GM19438 (cell line): ENCODE results near the gene SORCS2.

ENCODE experiments used
- ATAC-seq: cut with Tn5 transposase; IDR thresholded peaks from one replicate; pipeline ENCODE4 v1.9.1; 2021; ENCODE audit warnings: low read depth; ENCODE audit not compliant: unreplicated experiment

The SORCS2 gene

GRCh38 chr4:7679406-7680040, 487.2 kb downstream of the SORCS2 start:
- no peak for ATAC-seq

GRCh38 chr4:7680106-7680505, 487.8 kb downstream of the SORCS2 start:
- ATAC-seq = no peak

GRCh38 chr4:7680731-7681130, 488.4 kb downstream of the SORCS2 start:
- ATAC-seq = no peak

GRCh38 chr4:7683126-7683703, 490.9 kb downstream of the SORCS2 start:
- ATAC-seq = no peak

- no peak for ATAC-seq
Observed at GRCh38 chr4:7684294-7684693, 492.0 kb downstream of the SORCS2 start.

GRCh38 chr4:7686070-7686870, 493.9 kb downstream of the SORCS2 start:
- ATAC-seq = no peak

GRCh38 chr4:7687006-7687405, 494.7 kb downstream of the SORCS2 start:
- no peak for ATAC-seq

GRCh38 chr4:7687796-7688195, 495.5 kb downstream of the SORCS2 start:
- no peak for ATAC-seq

GRCh38 chr4:7689773-7690693, 497.7 kb downstream of the SORCS2 start:
- ATAC-seq = no peak

GRCh38 chr4:7691061-7691460, 498.7 kb downstream of the SORCS2 start:
- no peak for ATAC-seq

DNA sequence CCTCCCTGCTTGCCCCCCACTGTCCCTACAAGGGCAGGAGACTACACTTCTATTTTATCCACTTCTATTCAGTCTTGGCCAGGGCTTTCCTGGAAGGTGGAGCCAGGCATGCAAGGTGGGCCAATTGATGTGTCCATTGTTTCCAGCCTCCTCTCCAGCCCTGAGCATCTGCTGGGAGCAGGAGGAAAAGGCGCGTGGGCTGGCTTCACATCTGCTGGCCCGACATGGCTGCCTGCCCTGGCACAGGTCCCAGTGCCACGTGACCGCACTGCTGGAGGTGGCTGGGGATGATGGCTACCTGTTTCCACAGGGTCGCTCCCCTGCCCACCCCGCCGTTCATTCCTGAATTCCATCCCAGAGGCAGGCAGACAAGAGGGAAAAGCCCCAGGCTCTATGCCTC, 499.6 kb downstream of the SORCS2 start:
- no peak for ATAC-seq

- ATAC-seq = no peak
Observed at GRCh38 chr4:7692451-7693236, 500.3 kb downstream of the SORCS2 start.

DNA sequence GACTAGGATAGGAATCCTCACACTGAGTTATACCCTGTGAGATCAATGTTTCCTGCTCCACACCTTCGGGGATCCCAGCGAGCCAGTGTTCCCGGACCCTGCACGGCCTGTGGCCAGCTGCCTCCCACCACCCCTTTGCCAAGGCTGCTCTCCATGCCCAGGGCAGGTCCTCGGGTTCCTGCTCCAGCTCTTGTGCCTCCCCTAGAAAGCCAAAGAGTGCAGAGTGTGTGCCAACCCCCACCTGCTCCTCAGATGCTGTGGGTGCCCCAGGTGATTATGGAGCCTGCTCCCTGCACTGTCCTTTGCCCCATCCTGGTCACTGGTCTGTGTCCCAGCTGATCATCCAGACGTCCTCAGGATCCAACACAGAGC, 500.9 kb downstream of the SORCS2 start:
- ATAC-seq = no peak

- no peak for ATAC-seq
Observed at GRCh38 chr4:7693711-7694110, 501.4 kb downstream of the SORCS2 start.

DNA sequence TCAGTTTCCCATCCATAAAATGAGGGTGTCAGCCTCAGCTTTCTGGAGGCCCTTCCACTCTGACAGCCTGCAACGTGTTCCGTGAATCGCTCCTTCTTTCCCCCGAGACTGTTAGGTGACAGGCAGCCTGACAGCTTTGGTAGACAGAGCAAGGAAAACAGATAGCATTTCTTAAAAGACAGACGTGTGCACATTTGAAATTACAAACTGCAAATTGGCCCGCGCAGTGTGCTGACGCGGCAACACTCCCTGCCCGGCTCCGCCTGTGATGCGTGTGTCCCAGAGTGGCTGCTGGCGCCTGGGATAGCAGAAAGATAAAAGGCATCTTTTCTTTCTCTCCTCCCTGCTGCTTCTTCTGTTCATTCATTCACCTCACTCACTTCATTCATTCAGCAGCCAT, 502.0 kb downstream of the SORCS2 start:
- ATAC-seq = no peak

- no peak for ATAC-seq
Observed at GRCh38 chr4:7697343-7697742, 505.0 kb downstream of the SORCS2 start.

GRCh38 chr4:7697821-7698220, 505.5 kb downstream of the SORCS2 start:
- ATAC-seq = no peak

GRCh38 chr4:7698584-7698983, 506.2 kb downstream of the SORCS2 start:
- no peak for ATAC-seq

- ATAC-seq = no peak
Observed at GRCh38 chr4:7699031-7699430, 506.7 kb downstream of the SORCS2 start.

DNA sequence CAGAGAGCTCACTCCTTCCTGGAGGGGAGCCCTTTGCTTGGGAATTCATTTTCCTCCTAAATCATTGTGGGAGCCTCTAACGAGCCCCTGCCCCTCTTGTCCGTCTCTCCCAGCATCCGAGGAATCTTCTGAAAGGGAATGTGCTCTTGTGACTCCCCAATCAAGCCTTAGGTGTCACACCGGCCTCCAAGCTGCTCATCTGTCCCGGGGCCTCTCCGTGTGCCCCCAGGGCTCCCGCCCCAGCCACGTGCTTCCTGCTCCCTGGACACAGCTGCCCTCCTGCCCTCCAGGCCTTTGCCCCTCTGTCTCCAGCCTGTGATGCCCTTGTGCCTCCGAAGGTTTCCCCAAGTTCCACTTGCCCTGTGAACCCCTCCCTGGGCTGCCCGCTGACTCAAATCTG, 507.5 kb downstream of the SORCS2 start:
- ATAC-seq = no peak
